ENCODE data around the gene OR8K3. TPM values are rescaled to one million over a fixed set of nuclear protein-coding genes. Genes with fewer than 3 reads are reported as not detected.

OR8K3 gene
- total and polyA plus RNA-seq, 2 donors (not counting 3 experiments of a cell fraction or from before 2014, with no cell fraction given): not detected

DNA sequence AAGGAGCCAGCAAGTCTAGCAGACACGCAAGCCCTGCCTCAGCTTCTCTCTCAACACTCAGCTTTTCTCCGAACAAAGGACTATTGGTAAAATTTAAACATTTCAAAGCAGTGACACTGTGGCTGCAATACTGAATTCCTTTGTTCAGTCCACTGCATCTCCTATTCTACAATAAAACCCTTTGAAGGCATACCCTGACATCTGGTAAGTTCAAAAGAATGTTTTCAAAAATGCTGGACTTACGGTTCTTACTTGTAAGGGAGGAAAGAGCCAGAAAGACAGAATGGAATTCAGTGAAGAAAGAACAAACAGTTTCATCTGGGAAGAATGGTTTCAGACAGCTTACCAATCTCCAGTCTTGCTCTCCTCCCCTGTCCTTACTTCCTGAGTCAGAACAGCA lies 18.2 kb downstream of the OR8K3 start:
- Histone ChIP-seq H3K36me3 (ENCODE audit: control insufficient read depth in 2 of 2, extremely low read depth in 1 of 2, insufficient read depth in 2 of 2, low read length in 2 of 2) (no peaks in the 10 kb centered on the region), H3K4me1 (ENCODE audit: control insufficient read depth, extremely low read depth, insufficient read depth, low read length) (no peaks in the 10 kb centered on the region), H2AFZ (ENCODE audit: low read depth, low read length) (no peak overlapping the region), H3K4me2 (ENCODE audit: insufficient read depth, low read length) (no peak overlapping the region), H3K79me2 (ENCODE audit: control insufficient read depth, insufficient read depth, low read length) (no peaks in the 10 kb centered on the region), H3K9me1 (replicated peaks; ENCODE audit: control insufficient read depth, extremely low read depth, insufficient read depth, low read length) (no peaks in the 10 kb centered on the region), H3K27me3 (ENCODE audit: control insufficient read depth in 2 of 2, insufficient read depth in 2 of 2, low read length in 2 of 2) (no peaks in the 10 kb centered on the region), H3K9me3 (replicated peaks; ENCODE audit: control insufficient read depth, insufficient read depth, low read length) (peaks cover 1% of the 10 kb centered on the region), H3K27ac (ENCODE audit: insufficient read depth, low read depth, low read length) (no peak overlapping the region), H3K9ac (replicated peaks; ENCODE audit: extremely low read depth, insufficient read depth, low read length) (no peak overlapping the region), H3K4me3 (replicated peaks in 1 of 3; ENCODE audit: insufficient read depth in 1 of 3, low read depth in 1 of 3, low read length in 3 of 3) (no peak overlapping the region), H4K20me1 (replicated peaks; ENCODE audit: control insufficient read depth, extremely low read depth, insufficient read depth, low read length) (no peaks in the 10 kb centered on the region)
- dilution Hi-C loops (cut with MboI; ENCODE audit: extremely low pct_ligation_motif_present, low sequenced_read_pairs) (no loop called here), intact Hi-C loops (cut with micrococcal nuclease) (no loop called here)
- TF ChIP-seq GATA2 (IDR thresholded peaks at IDR 0.05; ENCODE audit: insufficient read depth, insufficient read length, low read depth, low read length): no peak
- TF ChIP-seq POLR2A (IDR thresholded peaks at IDR 0.05; ENCODE audit: low read depth, low read length): no peak
- no peak for FAIRE-seq
- DNase-seq (ENCODE audit: low read depth, low spot score): no peak
- ChIA-PET POLR2A (no interaction called here), CTCF (no interaction called here)
- no TSS peak for BruUV-seq (replicated peaks)

DNA sequence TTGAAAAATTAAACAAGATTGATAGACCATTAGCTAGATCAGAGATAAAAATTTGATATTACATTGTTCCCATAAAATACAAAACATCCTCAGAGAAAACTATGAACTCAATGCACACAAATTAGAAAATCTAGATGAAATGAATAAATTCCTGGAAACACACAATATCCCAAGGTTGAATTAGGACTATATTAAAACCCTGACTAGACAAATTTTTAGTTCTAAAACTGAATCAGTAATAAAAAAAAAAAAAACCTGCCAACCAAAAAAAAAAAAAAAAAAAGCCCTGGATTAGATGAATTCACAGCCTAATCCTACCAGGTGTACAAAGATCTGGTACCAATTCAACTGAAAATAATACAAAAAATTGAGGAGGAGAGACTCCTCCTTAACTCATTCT lies 25.3 kb downstream of the OR8K3 start:
- TF ChIP-seq GATA2 (IDR thresholded peaks at IDR 0.05; ENCODE audit: insufficient read depth, insufficient read length, low read depth, low read length) (no peak), POLR2AphosphoS5 (IDR thresholded peaks at IDR 0.05; ENCODE audit: insufficient read depth, low read depth, low read length) (no peak), FOS (IDR thresholded peaks at IDR 0.05; ENCODE audit: borderline replicate concordance, insufficient read depth, low read length) (no peak), POLR2A (IDR thresholded peaks at IDR 0.05; ENCODE audit: low read depth, low read length) (no peak), EZH2 (IDR thresholded peaks at IDR 0.05; ENCODE audit: borderline replicate concordance, low read depth, low read length, severe bottlenecking) (no peak), MYC (IDR thresholded peaks at IDR 0.05; ENCODE audit: low read depth, low read length) (no peak), JUN (IDR thresholded peaks at IDR 0.05; ENCODE audit: borderline replicate concordance, insufficient read depth, insufficient read length, low read depth) (no peak)
- TF ChIP-seq, protein P1, sequence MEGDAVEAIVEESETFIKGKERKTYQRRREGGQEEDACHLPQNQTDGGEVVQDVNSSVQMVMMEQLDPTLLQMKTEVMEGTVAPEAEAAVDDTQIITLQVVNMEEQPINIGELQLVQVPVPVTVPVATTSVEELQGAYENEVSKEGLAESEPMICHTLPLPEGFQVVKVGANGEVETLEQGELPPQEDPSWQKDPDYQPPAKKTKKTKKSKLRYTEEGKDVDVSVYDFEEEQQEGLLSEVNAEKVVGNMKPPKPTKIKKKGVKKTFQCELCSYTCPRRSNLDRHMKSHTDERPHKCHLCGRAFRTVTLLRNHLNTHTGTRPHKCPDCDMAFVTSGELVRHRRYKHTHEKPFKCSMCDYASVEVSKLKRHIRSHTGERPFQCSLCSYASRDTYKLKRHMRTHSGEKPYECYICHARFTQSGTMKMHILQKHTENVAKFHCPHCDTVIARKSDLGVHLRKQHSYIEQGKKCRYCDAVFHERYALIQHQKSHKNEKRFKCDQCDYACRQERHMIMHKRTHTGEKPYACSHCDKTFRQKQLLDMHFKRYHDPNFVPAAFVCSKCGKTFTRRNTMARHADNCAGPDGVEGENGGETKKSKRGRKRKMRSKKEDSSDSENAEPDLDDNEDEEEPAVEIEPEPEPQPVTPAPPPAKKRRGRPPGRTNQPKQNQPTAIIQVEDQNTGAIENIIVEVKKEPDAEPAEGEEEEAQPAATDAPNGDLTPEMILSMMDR (IDR thresholded peaks at IDR 0.05; ENCODE audit: extremely low read depth in 1 of 2, insufficient read depth in 1 of 2, low read depth in 1 of 2, low read length in 2 of 2): no peak
- TF ChIP-seq, protein P2, sequence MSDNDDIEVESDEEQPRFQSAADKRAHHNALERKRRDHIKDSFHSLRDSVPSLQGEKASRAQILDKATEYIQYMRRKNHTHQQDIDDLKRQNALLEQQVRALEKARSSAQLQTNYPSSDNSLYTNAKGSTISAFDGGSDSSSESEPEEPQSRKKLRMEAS (IDR thresholded peaks at IDR 0.05; ENCODE audit: insufficient read depth, insufficient read length): no peak
- Histone ChIP-seq H3K27me3 (ENCODE audit: control insufficient read depth in 2 of 2, insufficient read depth in 2 of 2, low read length in 2 of 2) (no peaks in the 10 kb centered on the region), H3K9ac (replicated peaks; ENCODE audit: extremely low read depth, insufficient read depth, low read length) (no peak overlapping the region), H3K79me2 (ENCODE audit: control insufficient read depth, insufficient read depth, low read length) (no peaks in the 10 kb centered on the region), H4K20me1 (replicated peaks; ENCODE audit: control insufficient read depth, extremely low read depth, insufficient read depth, low read length) (no peaks in the 10 kb centered on the region), H2AFZ (ENCODE audit: low read depth, low read length) (no peak overlapping the region), H3K4me1 (ENCODE audit: control insufficient read depth, extremely low read depth, insufficient read depth, low read length) (no peaks in the 10 kb centered on the region), H3K4me2 (ENCODE audit: insufficient read depth, low read length) (no peak overlapping the region), H3K36me3 (ENCODE audit: control insufficient read depth in 2 of 2, extremely low read depth in 1 of 2, insufficient read depth in 2 of 2, low read length in 2 of 2) (no peaks in the 10 kb centered on the region), H3K4me3 (replicated peaks in 1 of 3; ENCODE audit: insufficient read depth in 1 of 3, low read depth in 1 of 3, low read length in 3 of 3) (no peak overlapping the region), H3K9me3 (replicated peaks; ENCODE audit: control insufficient read depth, insufficient read depth, low read length) (peaks cover 7% of the 10 kb centered on the region), H3K27ac (ENCODE audit: insufficient read depth, low read depth, low read length) (no peak overlapping the region), H3K9me1 (replicated peaks; ENCODE audit: control insufficient read depth, extremely low read depth, insufficient read depth, low read length) (no peaks in the 10 kb centered on the region)
- no peak for DNase-seq (ENCODE audit: low read depth, low spot score)
- intact Hi-C loops (cut with micrococcal nuclease) (no loop called here), dilution Hi-C loops (cut with MboI; ENCODE audit: extremely low pct_ligation_motif_present, low sequenced_read_pairs) (no loop called here)
- FAIRE-seq: no peak
- CTCF ChIA-PET: no interaction called here
- POLR2A ChIA-PET: no interaction called here
- BruUV-seq (replicated peaks): no TSS peak
